ENCODE results near the gene UGT2B10. TPM values are rescaled to one million over a fixed set of nuclear protein-coding genes. Genes with fewer than 3 reads are reported as not detected.

The UGT2B10 gene
- total and polyA plus RNA-seq, 2 of the 8 experiments (the other 6 are each of a cell fraction or from before 2014, with no cell fraction given): not detected

DNA sequence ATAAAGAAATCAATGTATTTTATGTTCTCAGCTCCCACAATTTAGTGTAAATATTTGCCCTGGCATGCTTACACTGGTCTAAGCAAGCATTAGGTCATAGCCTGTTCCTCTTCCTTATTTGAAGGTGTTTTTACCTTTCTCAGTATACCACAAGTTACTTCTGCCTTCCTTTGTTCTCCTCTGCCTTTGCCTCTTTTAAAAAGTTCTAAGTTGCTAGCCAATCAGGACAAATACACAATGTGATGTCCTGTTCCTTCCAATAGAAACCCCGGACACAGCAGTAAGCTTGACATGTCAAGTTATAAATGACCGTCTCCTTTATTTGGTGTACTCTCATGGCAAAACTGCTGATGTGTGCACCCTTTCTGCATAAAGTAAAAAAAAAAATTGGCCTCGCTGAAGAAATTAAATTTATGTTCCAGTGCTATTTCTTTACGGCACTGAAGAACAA is 49.4 kb downstream of the UGT2B10 start:
- Histone ChIP-seq H2BK12ac (ENCODE audit: low read depth, low read length) (no peak overlapping the region), H3K23me2 (ENCODE audit: low read depth, low read length) (no peaks in the 10 kb centered on the region), H4K5ac (ENCODE audit: insufficient read length, low read depth, low read length) (no peak overlapping the region), H3K23ac (ENCODE audit: insufficient read length) (no peak overlapping the region), H3K27ac (ENCODE audit: low read depth, low read length) (no peak overlapping the region), H3K9ac (replicated peaks in 1 of 4; ENCODE audit: extremely low read depth in 1 of 4, low read depth in 3 of 4, low read length in 3 of 4) (no peak overlapping the region), H2BK15ac (ENCODE audit: low read length) (no peak overlapping the region), H3K4me2 (ENCODE audit: insufficient read depth in 1 of 2, low read depth in 2 of 2, low read length in 2 of 2) (no peak overlapping the region), H2AFZ (ENCODE audit: low read length) (0 out of 2 replicates have a peak overlapping the region, but pooled peaks have one; percentile 33), H3K56ac (replicated peaks; ENCODE audit: insufficient read length, low read depth, low read length) (no peak overlapping the region), H2BK5ac (ENCODE audit: low read depth, low read length) (no peak overlapping the region), H4K91ac (replicated peaks; ENCODE audit: insufficient read length, low read length) (no peak overlapping the region), H3K4me1 (replicated peaks in 1 of 4; ENCODE audit: control insufficient read depth in 3 of 4, insufficient read depth in 4 of 4, low read length in 3 of 4) (no peaks in the 10 kb centered on the region), H2BK120ac (replicated peaks; ENCODE audit: low read depth, low read length) (no peak overlapping the region), H3K4me3 (ENCODE audit: extremely low read depth in 1 of 4, insufficient read depth in 2 of 4, low read depth in 3 of 4, low read length in 4 of 4) (no peak overlapping the region), H3K14ac (ENCODE audit: insufficient read length) (no peak overlapping the region), H3K36me3 (ENCODE audit: control insufficient read depth in 2 of 4, insufficient read depth in 4 of 4, low read length in 3 of 4) (no peaks in the 10 kb centered on the region), H2AK5ac (ENCODE audit: low read depth, low read length) (no peak overlapping the region), H2BK20ac (ENCODE audit: low read length) (no peak overlapping the region), H4K8ac (ENCODE audit: extremely low read depth, insufficient read depth, low read length) (no peak overlapping the region), H3K4ac (replicated peaks; ENCODE audit: insufficient read length, low read depth, low read length) (no peak overlapping the region), H3K27me3 (replicated peaks in 1 of 4; ENCODE audit: control insufficient read depth in 3 of 4, extremely low read depth in 1 of 4, insufficient read depth in 3 of 4, low read length in 3 of 4) (no peaks in the 10 kb centered on the region), H3K9me3 (ENCODE audit: insufficient read depth in 2 of 2, low read depth in 1 of 2, low read length in 1 of 2) (no peaks in the 10 kb centered on the region; a peak in 1 of 4 replicates), H3K18ac (ENCODE audit: extremely low read depth, low read length) (no peak overlapping the region), H3K79me2 (ENCODE audit: control insufficient read depth in 1 of 2, insufficient read depth in 2 of 2, low read length in 2 of 2) (no peaks in the 10 kb centered on the region), H3K79me1 (ENCODE audit: low read depth, low read length) (no peaks in the 10 kb centered on the region), H4K20me1 (replicated peaks in 1 of 2; ENCODE audit: control insufficient read depth in 1 of 2, insufficient read depth in 2 of 2, low read length in 2 of 2) (no peaks in the 10 kb centered on the region)
- ChIA-PET POLR2A (ENCODE audit: partially characterized antibody) (no interaction called here), CTCF (ENCODE audit: partially characterized antibody) (interaction anchor here (1.0 to 1.3 kb wide), 4 partner anchors 8 to 258 kb away, joined by 3 read pairs; no protein-coding TSS in a partner anchor)
- 99% methylated on average over 4 of the region's 4 CpGs; no CpG with 5 or more reads in 1 of the 2 experiments for WGBS, 2 experiments (ENCODE audit: extremely low coverage in 1 of 2, insufficient coverage in 1 of 2, insufficient read length in 1 of 2, insufficient replicate concordance in 2 of 2, low coverage in 1 of 2, low lambda C conversion rate in 2 of 2, missing lambda C conversion rate in 1 of 2)
- FAIRE-seq (no peak), DNase-seq (ENCODE audit: low read depth in 1 of 2, low spot score in 2 of 2) (no peak)
- TF ChIP-seq JUND (IDR thresholded peaks at IDR 0.05; ENCODE audit: low read length) (no peak), GTF2F1 (IDR thresholded peaks at IDR 0.05; ENCODE audit: borderline replicate concordance, low read depth, low read length) (no peak), NANOG (IDR thresholded peaks at IDR 0.05; ENCODE audit: insufficient read depth, low read depth, low read length, poor library complexity, severe bottlenecking) (no peak), TCF12 (IDR thresholded peaks at IDR 0.05; ENCODE audit: low read depth, low read length) (no peak), HDAC2 (IDR thresholded peaks at IDR 0.05; ENCODE audit: borderline replicate concordance in 1 of 2, low read depth in 2 of 2, low read length in 2 of 2) (no peak), CTBP2 (IDR thresholded peaks at IDR 0.05; ENCODE audit: borderline replicate concordance, insufficient read depth, insufficient read length, low read length) (no peak), SRF (IDR thresholded peaks at IDR 0.05; ENCODE audit: low read depth, low read length) (no peak), SAP30 (IDR thresholded peaks at IDR 0.05; ENCODE audit: insufficient read depth, insufficient replicate concordance, low read length) (no peak), CHD1 (IDR thresholded peaks at IDR 0.05; ENCODE audit: low read depth, low read length) (no peak), HDAC6 (IDR thresholded peaks at IDR 0.05; ENCODE audit: low read depth, low read length) (no peak), POLR2A (IDR thresholded peaks at IDR 0.05; ENCODE audit: control extremely low read depth in 1 of 2, low read depth in 2 of 2, low read length in 2 of 2) (no peak), E2F6 (IDR thresholded peaks at IDR 0.05) (no peak), CBX5 (IDR thresholded peaks at IDR 0.05; ENCODE audit: low read depth, low read length) (no peak), JUN (IDR thresholded peaks at IDR 0.05; ENCODE audit: low read depth, low read length) (no peak)

Data from H1 (cell line).